Pulmonary artery endothelial cell (primary cell): ENCODE results near the gene PYHIN1. TPM values are rescaled to one million over a fixed set of nuclear protein-coding genes. Genes with fewer than 3 reads are reported as not detected.
"Not testable (repeated sequence)": the region's sequence is repeated elsewhere in the genome, so short reads cannot be mapped to it uniquely, and the experiment has no call there.

ENCODE experiments used
- DNase-seq: peaks from one replicate; pipeline ENCODE4 v3.0.0-alpha.2; 2011; ENCODE audit warnings: low read depth, low spot score
- total RNA-seq: library from RNA; depleted of rRNA; stranded (reverse); fragments of >200 nt; gene quantifications from 2 replicates; pipeline ENCODE4 v1.2.3, GENCODE V29; 2014

Gene PYHIN1
- total RNA-seq, 1 donor from 2014 or later = not detected

- DNase-seq = no peak
These were observed 47.9 kb downstream of the PYHIN1 start for GRCh38 chr1:158979229-158979628.

GRCh38 chr1:158983235-158983634, 51.9 kb downstream of the PYHIN1 start:
- DNase-seq = no peak

GRCh38 chr1:158984386-158984785, 53.0 kb downstream of the PYHIN1 start:
- no peak for DNase-seq

- no peak for DNase-seq
These were observed 58.1 kb downstream of the PYHIN1 start for GRCh38 chr1:158989424-158989823.

- no peak for DNase-seq
These were observed 61.5 kb downstream of the PYHIN1 start for GRCh38 chr1:158992787-158993312.

GRCh38 chr1:158996998-158997397, 65.6 kb downstream of the PYHIN1 start:
- no peak for DNase-seq

- DNase-seq = no peak
These were observed 66.9 kb downstream of the PYHIN1 start for GRCh38 chr1:158998037-158998780.

- DNase-seq = no peak
These were observed 67.4 kb downstream of the PYHIN1 start for GRCh38 chr1:158998781-158999161.

- peak; percentile 87 for DNase-seq
These were observed 68.1 kb downstream of the PYHIN1 start for GRCh38 chr1:158999316-159000069.

- DNase-seq = no peak
These were observed 68.7 kb downstream of the PYHIN1 start for GRCh38 chr1:159000070-159000409.

GRCh38 chr1:159000625-159001024, 69.3 kb downstream of the PYHIN1 start:
- peak; percentile 85 for DNase-seq

- no peak for DNase-seq
These were observed 73.8 kb downstream of the PYHIN1 start for GRCh38 chr1:159005161-159005560.

- no peak for DNase-seq
These were observed 74.3 kb downstream of the PYHIN1 start for GRCh38 chr1:159005676-159006075.

- DNase-seq = not testable (repeated sequence)
These were observed 75.0 kb downstream of the PYHIN1 start for GRCh38 chr1:159006210-159006807.

- DNase-seq = no peak
These were observed 76.4 kb downstream of the PYHIN1 start for GRCh38 chr1:159007726-159008125.

- DNase-seq = no peak
These were observed 77.4 kb downstream of the PYHIN1 start for GRCh38 chr1:159008744-159009188.

- DNase-seq = no peak
These were observed 77.9 kb downstream of the PYHIN1 start for GRCh38 chr1:159009287-159009686.

- peak; percentile 83 for DNase-seq
These were observed 78.5 kb downstream of the PYHIN1 start, which contains the start of gene IFI16 for GRCh38 chr1:159009704-159010361. IFI16 (plus strand) TSS chr1:159009907; CDS start chr1:159014681, 4,774 bp downstream.

- no peak for DNase-seq
These were observed 79.0 kb downstream of the PYHIN1 start for GRCh38 chr1:159010391-159010790.

- not testable (repeated sequence) for DNase-seq
These were observed 79.6 kb downstream of the PYHIN1 start for GRCh38 chr1:159011001-159011400.

- no peak for DNase-seq
These were observed 80.4 kb downstream of the PYHIN1 start for GRCh38 chr1:159011751-159012150.
